HG02588 (cell line): Measurements from ENCODE around the gene KLHL8.

Experiments
- ATAC-seq: cut with Tn5 transposase; IDR thresholded peaks from one replicate; pipeline ENCODE4 v1.9.1; 2021; ENCODE audit warnings: mild to moderate bottlenecking, moderate library complexity; ENCODE audit not compliant: unreplicated experiment

KLHL8 gene

DNA sequence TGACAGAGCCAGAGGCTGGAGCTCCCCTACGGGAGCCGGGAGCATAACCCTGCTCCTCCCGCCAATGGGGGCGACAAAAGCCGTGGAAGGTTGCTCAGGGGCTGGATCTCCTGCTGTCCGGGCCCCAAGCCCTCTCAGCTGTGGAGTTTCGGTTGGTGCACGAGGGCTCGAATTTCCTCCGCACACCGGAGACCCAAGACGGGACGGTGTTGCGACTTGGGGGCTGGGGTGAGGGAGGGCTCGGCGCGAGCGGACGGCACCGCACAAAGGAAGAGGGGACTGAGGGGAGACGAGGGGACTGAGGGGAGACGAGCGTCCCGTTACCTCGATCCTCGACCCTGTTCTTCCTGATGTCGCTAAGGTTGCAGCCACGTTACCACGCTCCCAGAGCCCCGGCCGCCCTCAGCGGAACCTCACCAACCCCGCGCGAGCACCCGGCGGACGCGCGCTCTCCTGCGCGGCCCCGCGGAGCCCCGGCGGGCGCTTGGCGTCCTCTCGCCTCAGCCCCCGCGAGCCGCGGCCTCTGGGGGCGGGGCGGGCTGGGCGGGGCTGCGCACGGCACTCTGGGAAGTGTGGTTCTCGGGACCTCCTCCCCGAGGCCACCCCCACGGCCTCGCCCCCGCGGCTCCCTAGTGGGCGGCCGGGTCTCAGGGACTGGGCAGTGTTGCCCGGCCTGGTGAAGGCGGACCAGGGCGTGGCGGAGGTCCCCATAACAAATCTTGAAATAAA is at the start of gene KLHL8:
KLHL8 (minus strand) TSS at position 525 of the 729 bp plus-strand sequence. CDS start 25,079 bp downstream, outside the sequence.
- ATAC-seq, result peak; percentile 94

DNA sequence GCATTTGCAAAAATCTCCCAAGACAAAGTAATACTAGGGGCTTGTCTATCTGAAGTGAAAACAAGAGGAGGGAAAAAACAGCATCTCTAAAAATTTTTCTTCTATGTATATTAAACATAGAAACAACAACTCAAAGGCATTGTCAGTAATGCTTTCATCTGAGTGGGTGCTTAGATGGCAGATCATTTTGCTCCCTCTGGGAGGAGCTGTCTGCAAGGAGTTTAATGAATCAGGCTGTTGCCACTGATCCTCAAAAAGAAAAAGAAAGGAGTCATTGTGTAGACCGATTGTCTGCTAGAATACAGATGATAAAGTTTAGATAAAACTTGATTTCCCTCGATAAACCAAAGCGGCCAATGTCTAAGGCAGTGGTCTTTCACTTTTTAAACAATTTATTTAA is 49.7 kb upstream of the KLHL8 start:
- ATAC-seq, result no peak

DNA sequence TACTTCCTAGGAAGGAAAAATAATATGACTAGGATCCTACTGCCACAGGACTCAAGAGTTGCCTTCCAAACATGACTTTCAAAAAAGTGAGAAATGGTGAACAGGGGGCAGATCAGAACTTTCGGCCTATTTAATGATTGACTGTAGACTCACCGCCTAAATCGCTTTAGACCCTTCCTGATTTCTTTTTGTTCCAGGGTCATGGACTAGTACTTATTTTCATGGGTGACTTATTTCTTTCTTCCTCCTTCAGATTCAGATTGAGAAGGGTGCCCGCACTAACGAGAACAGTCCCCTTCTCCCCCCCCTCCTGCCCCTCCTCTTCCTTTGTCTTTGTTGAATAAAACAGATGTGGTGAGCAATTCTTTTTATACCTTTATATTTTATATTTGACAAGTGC is 48.0 kb upstream of the KLHL8 start:
- no peak for ATAC-seq

DNA sequence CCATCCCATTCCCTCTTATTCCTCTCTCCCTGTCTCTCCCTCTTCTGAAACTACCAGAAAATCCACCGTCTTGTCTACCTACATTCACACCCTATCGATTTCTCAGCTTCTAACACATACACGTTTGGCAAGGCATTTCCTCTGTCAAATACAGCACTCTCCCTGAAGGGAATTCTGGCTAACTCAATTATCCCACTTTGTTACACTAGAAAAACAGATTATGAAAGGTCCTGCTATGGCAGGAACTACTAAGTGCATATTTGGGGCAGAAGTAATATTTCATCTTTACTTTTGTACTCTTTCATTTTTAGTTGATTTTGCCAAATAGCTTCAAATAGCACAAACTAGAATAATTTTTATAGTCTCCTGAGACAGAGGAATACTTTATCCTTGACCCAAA is 46.6 kb upstream of the KLHL8 start:
- ATAC-seq, result no peak

DNA sequence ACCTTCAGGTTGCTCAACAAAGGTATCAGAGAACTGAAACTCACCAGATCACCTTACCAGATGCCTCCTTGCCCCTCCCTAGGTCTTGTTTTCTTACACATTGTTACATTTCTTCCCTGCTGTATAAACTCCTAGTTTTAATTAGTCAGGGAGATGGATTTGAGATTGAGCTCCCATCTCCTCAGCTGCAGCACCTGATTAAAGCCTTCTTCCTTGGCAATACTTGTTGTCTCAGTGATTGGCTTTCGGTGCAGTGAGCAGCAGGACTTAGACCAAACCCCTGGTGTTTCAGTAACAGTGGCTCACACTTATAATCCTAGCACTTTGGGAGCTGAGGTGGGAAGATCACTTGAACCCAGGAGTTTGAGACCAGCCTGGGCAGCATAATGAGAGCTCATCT is 42.5 kb upstream of the KLHL8 start:
- no peak for ATAC-seq

- ATAC-seq, result no peak
Observed at GRCh38 chr4:87260477-87260876, 40.1 kb upstream of the KLHL8 start.

- no peak for ATAC-seq
Observed at GRCh38 chr4:87258677-87259076, 38.3 kb upstream of the KLHL8 start.

- ATAC-seq, result no peak
Observed at GRCh38 chr4:87257523-87257922, 37.1 kb upstream of the KLHL8 start.

DNA sequence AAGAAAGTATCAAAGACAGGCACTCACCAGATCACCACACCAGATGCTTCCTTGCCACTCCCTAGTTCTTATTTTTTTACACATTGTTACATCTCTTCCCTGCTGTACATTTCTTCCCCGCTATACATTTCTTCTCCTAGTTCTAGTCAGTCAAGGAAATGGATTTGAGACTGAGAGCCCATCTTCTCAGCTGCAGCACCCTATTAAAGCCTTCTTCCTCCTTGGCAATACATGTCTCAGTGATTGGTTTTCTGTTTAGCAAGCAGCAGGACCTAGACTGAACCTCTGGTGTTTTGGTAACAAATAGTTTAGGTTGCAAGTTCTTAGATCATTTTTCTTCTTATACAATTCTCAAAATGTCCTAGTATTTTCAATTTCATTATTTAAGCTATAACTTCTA is 35.3 kb upstream of the KLHL8 start:
- no peak for ATAC-seq

GRCh38 chr4:87251106-87251505 is 30.7 kb upstream of the KLHL8 start:
- no peak for ATAC-seq

- ATAC-seq, result no peak
Observed at GRCh38 chr4:87250294-87250693, 29.9 kb upstream of the KLHL8 start.

DNA sequence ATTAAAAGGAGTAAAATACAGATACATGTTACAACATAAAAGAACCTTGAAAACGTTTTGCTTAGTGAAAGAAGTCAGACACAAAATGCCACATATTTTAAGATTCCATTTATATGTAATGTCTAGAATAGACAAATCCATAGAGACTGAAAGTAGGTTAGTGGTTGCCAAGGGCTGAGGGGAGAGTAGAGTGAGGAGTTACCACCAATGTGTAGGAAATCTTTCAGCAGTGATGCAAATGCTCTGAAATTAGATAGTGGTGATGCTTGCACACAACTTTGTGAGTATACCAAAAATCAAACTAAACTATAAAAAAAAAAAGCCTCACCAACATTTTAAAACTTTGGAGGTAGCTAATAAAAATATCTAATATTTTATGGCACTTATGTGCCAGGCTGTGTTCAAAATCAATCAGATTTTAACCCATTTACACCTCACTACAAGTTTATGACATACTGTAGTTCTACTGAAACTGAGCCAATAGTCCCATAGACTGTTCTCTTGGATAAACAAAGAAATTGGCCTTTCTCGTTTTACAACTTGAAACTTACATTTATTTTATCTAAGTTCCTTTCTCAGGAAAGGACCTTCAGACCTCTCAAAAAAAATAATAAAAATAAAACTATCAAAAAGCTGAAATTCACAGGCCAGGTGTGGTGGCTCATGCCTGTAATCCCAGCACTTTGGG is 29.1 kb upstream of the KLHL8 start:
- no peak for ATAC-seq

DNA sequence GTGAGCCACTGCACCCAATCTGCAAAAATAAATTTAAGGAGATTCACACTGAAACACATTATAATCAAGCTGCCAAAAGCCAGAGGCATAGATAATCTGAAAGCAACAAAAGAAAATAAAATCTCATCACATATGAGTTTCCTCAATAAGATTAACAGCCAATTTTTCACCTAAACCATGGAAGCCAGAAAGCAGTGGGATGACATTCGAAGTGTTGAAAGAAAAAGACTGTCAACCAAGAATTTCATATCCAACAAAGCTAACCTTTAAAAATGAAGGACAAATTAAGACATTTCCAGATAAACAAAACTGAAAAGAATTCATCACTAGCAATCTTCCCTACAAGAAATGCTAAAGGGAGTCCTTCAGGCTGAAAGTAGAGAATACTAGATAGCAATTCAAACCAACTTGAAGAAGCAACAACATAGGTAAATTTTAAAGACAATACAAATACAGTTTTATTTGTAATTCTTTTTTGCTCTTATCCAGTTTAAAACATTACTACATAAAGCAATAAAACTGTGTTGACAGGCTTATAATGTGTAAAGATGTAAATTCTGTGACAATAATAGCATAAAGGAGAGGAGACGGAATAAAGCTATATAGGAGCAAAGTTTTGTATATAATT is 23.1 kb upstream of the KLHL8 start:
- ATAC-seq, result no peak

GRCh38 chr4:87241336-87241735 is 20.9 kb upstream of the KLHL8 start:
- ATAC-seq, result no peak

DNA sequence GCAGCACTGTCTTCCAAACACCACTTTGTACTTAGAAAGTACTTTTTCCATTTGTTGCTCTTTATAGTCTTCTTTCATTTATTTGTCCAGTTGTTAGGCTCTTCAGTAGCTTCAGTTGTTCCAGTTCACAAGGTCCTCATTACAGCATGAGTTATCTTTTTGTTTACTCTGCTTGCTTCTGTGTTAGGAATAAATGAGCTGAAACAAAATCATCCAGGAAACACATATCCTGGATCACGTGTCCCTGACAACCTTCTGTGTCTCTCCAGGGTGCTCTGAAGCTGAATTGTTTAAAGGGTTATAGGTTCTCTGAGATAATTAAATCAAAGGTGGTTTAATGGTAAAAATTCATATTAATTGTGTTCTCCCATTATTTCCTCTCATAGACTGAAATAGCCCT is 19.9 kb upstream of the KLHL8 start:
- no peak for ATAC-seq

DNA sequence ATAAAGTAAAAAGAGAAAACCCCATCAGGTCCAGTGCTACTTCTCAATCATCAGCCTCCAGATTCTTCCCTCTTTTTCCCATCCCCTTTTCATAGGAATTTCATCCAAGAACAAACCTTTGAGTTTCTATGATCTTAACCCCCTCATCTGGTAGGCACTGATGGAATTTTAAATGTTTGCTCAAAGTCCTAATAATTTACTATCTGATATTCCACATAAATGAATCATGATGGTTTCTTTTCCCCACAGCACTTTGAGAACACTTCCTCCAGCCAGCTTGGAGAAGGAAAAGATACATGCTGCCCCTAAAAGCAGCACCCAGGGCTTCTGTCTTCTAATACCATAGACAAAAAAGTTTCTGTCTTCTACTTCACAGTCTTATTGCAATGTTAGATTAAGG is 19.4 kb upstream of the KLHL8 start:
- no peak for ATAC-seq

DNA sequence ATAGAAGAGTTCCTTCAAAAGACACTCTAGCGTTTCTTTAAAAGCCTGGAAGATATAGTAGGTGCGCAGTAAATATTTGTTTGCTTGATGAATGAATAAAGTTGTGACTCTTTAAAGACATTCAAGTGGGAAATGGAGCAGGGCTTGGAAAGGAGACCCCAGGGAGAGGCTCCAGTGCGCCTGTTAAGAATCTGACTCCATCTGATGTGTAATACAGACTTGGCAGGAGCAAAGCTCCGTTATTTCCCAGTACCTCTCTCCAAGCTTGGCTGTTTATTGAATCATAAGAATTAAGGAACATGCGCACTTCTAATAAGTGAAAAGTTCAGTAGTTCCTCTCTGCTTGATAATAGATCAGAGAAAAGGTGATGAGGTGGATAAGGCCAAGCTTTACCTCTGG is 18.8 kb upstream of the KLHL8 start:
- ATAC-seq, result no peak

DNA sequence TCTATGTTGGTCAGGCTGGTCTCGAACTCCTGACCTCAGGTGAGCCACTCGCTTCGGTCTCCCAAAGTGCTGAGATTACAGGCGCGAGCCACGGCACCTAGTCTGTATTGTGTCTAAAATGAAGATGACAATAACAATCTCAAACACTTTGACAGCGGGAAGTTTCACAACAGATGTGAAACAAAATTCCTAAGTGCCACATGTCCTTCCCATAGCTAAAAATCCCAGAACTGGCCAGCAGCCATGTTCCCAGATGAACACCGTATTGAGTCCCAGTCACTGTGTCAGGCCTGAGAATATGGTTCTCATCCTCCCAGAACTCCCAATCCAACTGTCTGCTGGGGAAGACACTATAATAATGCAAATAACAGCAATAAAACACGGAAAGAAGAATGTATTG is 16.4 kb upstream of the KLHL8 start:
- ATAC-seq, result no peak

- ATAC-seq, result no peak
Observed at GRCh38 chr4:87235020-87235671, 14.7 kb upstream of the KLHL8 start.

GRCh38 chr4:87232216-87232615 is 11.8 kb upstream of the KLHL8 start:
- no peak for ATAC-seq

DNA sequence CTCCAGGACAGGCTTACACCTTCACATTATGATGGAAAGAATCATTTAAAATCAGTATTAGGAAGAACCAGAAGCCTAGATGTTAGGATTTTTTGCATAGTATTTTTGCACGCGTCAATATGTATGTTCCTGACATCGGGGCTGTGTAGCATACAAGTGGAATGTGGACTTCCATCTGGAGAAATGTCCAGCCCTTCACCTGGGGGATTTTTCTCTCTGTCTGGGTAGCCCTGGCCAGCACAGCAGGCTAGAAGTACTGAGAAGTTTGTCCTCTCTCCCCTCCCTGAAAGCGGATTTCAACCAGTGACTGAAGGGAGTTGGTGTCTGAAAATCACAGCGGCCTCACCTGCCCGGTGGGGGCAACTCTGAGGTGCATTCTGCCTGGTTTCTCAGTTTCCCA is 10.4 kb upstream of the KLHL8 start:
- ATAC-seq, result no peak

DNA sequence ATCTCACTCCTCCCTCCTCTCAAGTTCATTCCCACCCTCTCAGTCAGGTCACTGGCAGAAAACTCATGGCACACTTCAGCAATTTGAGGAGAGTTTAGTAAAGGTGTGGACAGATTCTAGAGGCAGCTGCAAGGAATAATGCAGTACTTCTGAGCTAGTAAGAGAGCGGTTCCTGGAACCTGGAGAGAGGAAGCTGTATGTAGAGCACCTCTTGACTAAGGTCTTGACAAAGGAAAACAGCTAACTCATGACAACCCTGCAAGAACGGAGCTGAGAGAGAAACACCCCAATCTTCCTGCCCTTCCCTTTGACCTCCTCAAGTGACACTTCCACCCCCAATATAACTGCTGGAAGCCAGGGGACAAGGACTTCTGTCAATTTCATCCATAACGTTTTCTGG is 9.6 kb upstream of the KLHL8 start:
- ATAC-seq, result no peak
